ENCODE data around the gene STON1. TPM values are rescaled to one million over a fixed set of nuclear protein-coding genes. Genes with fewer than 3 reads are reported as not detected.

Gene STON1, protein sequence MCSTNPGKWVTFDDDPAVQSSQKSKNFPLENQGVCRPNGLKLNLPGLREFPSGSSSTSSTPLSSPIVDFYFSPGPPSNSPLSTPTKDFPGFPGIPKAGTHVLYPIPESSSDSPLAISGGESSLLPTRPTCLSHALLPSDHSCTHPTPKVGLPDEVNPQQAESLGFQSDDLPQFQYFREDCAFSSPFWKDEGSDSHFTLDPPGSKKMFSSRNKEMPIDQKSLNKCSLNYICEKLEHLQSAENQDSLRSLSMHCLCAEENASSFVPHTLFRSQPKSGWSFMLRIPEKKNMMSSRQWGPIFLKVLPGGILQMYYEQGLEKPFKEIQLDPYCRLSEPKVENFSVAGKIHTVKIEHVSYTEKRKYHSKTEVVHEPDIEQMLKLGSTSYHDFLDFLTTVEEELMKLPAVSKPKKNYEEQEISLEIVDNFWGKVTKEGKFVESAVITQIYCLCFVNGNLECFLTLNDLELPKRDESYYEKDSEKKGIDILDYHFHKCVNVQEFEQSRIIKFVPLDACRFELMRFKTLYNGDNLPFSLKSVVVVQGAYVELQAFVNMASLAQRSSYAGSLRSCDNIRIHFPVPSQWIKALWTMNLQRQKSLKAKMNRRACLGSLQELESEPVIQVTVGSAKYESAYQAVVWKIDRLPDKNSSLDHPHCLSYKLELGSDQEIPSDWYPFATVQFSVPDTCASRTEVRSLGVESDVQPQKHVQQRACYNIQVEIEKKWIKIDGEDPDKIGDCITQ
- total RNA-seq, result 0.93 and 1.3 TPM in 2 replicates

DNA sequence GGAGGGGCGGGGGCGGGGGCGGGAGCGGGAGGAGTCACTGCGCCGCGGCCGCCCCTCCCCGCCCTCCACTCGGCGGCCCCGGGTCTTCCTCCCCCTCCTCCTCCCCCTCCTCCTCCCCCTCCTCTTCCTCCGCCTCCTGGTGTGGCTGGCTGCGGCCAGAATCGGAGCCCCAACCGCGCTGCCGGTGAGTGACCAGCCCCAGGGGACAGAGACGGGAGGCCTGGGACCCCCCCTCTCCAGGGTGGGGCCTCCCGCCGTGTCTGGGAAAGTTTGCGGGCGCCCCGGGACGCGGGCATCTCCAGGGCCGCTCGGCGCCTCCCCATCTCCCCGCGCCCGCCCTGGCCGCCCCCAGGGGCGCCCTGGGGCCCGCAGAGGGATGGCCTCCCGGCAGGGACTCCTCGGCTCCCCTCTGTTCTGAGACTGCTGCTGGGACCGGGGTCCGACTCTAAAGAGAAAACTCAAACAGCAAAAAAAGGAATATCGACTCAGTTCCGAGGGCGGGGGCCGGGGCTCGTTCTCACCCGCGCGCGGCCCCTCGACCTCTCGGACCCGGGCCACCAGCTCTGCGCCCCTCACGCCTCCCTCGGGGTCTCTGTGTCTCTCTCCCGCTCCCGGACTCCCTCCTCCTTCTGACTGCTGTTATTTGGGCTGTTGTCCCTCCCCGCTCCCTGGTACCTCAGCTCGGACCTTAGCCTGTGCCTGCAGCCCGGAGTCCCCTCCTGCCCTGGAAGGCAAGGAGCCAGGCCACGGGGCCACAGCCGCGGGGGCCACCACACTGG is at the start of gene STON1:
STON1 (plus strand) TSS at position 122 of the 779 bp plus-strand sequence. CDS start 50,480 bp downstream, outside the sequence.
- intact Hi-C loops (cut with micrococcal nuclease), result no loop called here
- H3K9me3 Mint-ChIP-seq, result no peaks in the 10 kb centered on the region
- peaks cover 15% of the 10 kb centered on the region for H3K4me1 Mint-ChIP-seq
- peak within 1 kb of the TSS; percentile 93 for H3K4me3 Mint-ChIP-seq
- peaks cover 6% of the 10 kb centered on the region for H3K27me3 Mint-ChIP-seq
- peak within 1 kb of the TSS; percentile 83 for H3K27ac Mint-ChIP-seq
- peaks cover 7% of the 10 kb centered on the region for H3K36me3 Mint-ChIP-seq (ENCODE audit: low read depth)
- DNase-seq, result peak; percentile 76

DNA sequence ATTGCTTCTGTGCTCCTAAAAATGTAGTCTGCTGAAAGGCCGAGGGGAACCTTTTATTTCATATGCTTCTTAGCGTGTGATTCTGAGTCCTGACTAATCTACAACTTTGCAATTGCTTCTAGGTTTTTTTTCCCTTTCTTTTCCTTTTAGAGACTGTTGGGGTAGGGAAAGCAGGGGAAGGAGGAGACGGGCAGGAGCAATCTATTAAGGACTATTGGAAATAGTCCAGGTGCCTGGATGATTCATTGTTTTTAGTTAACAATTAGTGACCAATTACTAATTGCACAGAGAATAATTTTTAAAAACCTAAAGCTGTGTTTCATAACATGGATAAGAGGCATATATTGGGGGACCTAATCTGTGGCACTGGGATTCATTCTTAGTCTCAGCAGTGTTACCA is 49.4 kb upstream of the STON1 start:
- Mint-ChIP-seq H3K9me3 (no peaks in the 10 kb centered on the region), H3K27ac (no peak overlapping the region), H3K36me3 (ENCODE audit: low read depth) (peaks cover 50% of the 10 kb centered on the region), H3K4me3 (no peak overlapping the region), H3K4me1 (no peaks in the 10 kb centered on the region), H3K27me3 (no peaks in the 10 kb centered on the region)
- no peak for DNase-seq
- intact Hi-C loops (cut with micrococcal nuclease), result no loop called here

DNA sequence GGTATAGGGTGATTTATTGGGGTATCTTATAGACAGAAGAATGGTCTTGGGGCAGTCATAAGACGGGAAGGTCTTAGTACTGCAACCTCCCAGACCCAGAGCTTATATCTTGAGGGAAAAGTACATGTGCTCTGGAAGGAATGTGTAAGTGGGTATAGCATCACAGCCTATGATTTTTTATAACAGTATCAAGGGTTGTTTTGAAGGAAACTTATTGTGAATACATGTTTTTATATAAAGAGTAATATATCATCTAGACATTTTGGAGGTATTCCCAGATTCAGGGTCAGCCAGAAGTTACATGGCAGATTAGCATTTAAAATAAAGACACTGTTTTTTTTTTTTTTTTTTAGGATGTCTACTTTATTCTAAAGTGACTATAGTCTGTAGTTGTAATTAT is 47.6 kb upstream of the STON1 start:
- no peaks in the 10 kb centered on the region for H3K4me1 Mint-ChIP-seq
- no peaks in the 10 kb centered on the region for H3K9me3 Mint-ChIP-seq
- H3K27ac Mint-ChIP-seq, result no peak overlapping the region
- H3K4me3 Mint-ChIP-seq, result no peak overlapping the region
- DNase-seq, result no peak
- peaks cover 54% of the 10 kb centered on the region for H3K36me3 Mint-ChIP-seq (ENCODE audit: low read depth)
- H3K27me3 Mint-ChIP-seq, result no peaks in the 10 kb centered on the region
- intact Hi-C loops (cut with micrococcal nuclease), result no loop called here

DNA sequence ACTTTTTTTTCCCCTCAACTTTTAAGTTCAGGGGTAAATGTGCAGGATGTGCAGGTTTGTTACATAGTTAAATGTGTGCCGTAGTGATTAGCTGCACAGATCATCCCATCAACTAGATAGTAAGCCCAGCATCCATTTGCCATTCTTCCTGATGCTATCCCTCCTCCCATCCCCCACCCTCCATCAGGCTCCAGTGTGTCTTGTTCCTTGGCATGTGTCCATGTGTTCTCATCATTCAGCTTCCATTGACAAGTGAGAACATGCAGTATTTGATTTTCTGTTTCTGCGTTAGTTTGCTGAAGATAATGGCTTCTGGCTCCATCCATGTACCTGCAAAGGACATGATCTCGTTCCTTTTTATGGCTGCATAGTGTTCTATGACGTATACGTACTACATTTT is 47.2 kb upstream of the STON1 start:
- Mint-ChIP-seq H3K4me1 (no peaks in the 10 kb centered on the region), H3K9me3 (no peaks in the 10 kb centered on the region), H3K27ac (no peak overlapping the region), H3K27me3 (no peaks in the 10 kb centered on the region), H3K36me3 (ENCODE audit: low read depth) (peaks cover 50% of the 10 kb centered on the region), H3K4me3 (no peak overlapping the region)
- intact Hi-C loops (cut with micrococcal nuclease), result no loop called here
- DNase-seq, result peak; percentile 30

DNA sequence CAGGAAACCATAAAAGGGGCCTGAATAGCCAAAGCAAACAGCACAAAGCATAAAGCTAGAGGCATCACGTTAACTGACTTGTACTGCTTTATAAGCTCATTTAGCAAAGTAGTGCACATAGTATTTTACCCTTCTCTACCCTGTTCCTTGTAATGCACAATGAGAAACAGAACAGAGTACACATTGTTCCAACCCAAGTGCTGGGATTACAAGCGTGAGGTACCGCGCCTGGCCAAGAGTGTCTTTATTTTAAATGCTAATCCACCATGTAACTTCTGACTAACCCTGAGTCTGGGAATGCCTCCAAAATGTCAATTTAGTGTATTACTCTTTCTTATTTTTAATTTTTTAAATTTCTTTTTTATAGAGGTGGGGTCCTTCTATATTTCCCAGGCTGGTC is 46.4 kb upstream of the STON1 start:
- Mint-ChIP-seq H3K27ac (no peak overlapping the region), H3K9me3 (no peaks in the 10 kb centered on the region), H3K4me1 (no peaks in the 10 kb centered on the region), H3K4me3 (no peak overlapping the region), H3K36me3 (ENCODE audit: low read depth) (peaks cover 48% of the 10 kb centered on the region), H3K27me3 (no peaks in the 10 kb centered on the region)
- intact Hi-C loops (cut with micrococcal nuclease), result no loop called here
- no peak for DNase-seq

DNA sequence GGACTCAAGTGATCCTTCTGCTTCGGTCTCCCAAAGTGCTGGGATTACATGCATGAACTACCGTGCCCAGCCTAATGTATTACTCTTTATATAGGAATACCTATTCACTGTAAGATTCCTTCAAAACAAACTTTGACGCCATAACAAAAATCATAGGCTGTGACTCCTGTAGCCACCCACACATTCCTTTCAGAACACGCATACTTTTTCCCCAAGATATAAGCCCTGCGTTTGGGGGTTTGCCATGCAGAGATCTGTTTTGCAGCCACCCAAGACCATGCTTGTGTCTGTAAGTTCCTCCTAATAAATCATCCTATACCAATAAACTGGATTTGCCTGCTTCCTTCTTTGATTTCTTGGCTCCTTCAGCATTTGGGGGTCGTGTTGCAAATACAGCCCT is 46.0 kb upstream of the STON1 start:
- intact Hi-C loops (cut with micrococcal nuclease), result no loop called here
- Mint-ChIP-seq H3K27me3 (no peaks in the 10 kb centered on the region), H3K36me3 (ENCODE audit: low read depth) (peaks cover 45% of the 10 kb centered on the region), H3K4me1 (no peaks in the 10 kb centered on the region), H3K4me3 (no peak overlapping the region), H3K27ac (no peak overlapping the region), H3K9me3 (no peaks in the 10 kb centered on the region)
- DNase-seq, result peak; percentile 34

DNA sequence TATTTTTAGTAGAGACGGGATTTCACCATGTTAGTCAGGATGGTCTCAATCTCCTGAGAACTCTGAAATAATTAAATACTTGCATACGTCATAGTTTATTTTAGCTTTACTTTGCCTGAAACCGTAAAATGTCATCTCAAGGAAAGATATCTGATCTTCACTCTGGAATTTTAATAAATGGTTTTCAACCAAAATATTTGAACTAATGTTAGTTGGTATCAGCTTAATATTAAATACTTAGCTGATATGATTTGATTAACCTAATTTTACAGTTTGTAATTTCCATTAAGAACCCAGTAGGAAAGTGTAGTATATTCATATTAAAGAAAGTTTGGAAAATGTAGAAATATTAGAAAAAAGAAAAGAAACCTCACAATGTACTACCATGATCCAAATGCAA is 41.4 kb upstream of the STON1 start:
- H3K36me3 Mint-ChIP-seq (ENCODE audit: low read depth), result peaks cover 31% of the 10 kb centered on the region
- H3K4me3 Mint-ChIP-seq, result no peak overlapping the region
- H3K27me3 Mint-ChIP-seq, result no peaks in the 10 kb centered on the region
- no peaks in the 10 kb centered on the region for H3K9me3 Mint-ChIP-seq
- H3K27ac Mint-ChIP-seq, result no peak overlapping the region
- H3K4me1 Mint-ChIP-seq, result no peaks in the 10 kb centered on the region
- intact Hi-C loops (cut with micrococcal nuclease), result no loop called here
- DNase-seq, result no peak

DNA sequence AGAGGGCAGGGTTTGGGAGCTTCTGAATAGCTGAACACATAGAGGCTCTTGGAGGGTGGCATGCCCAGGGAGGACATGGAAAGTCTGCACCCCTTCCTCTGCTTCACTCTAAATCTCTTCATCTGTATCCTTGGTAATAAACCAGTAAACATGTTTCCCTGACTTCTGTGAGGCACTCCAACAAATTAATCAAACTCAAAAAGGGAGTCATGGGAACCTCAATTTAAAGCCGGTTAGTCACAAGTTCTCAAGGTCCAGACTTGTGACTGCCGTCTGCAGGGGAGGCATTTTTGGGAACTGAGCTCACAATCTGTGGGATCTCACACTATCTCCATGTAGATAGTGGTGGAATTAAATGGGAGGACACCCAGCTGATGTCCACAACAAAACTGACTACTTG is 33.1 kb upstream of the STON1 start:
- Mint-ChIP-seq H3K9me3 (no peaks in the 10 kb centered on the region), H3K27me3 (no peaks in the 10 kb centered on the region), H3K4me3 (no peak overlapping the region), H3K36me3 (ENCODE audit: low read depth) (peaks cover 43% of the 10 kb centered on the region), H3K4me1 (no peaks in the 10 kb centered on the region), H3K27ac (no peak overlapping the region)
- intact Hi-C loops (cut with micrococcal nuclease), result no loop called here
- no peak for DNase-seq

DNA sequence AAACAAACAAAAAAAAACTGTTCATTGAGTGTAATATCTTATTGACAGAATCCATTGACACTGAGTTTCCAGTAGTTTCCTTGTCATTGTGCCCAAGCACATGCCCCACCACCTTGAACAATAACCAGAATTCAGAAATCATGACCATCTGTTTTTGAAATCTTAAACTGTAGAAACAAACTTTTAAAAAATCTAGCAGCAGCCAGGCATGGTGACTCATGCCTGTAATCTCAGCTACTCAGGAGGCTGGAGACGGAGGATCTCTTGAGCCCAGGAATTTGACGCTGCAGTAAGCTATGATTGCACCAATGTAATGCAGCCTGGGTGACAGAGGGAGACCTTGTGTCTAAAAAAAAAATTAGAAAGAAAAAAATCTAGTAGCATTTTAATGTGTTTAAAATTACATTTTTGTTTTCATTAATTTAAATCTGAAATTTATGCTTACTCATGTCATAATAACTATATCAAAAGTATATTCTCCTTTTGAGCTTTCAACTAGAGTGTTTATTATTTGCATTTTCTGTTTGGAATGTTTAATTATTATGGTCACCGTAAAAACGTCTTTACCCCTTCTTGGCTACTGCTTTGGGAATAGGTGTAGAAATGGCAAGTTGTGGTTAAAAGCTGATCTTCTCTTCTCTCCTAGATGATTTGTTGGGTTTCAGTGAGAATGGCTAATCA is 25.2 kb upstream of the STON1 start:
- H3K27ac Mint-ChIP-seq, result no peak overlapping the region
- H3K4me1 Mint-ChIP-seq, result peaks cover 13% of the 10 kb centered on the region
- DNase-seq, result no peak
- H3K9me3 Mint-ChIP-seq, result no peaks in the 10 kb centered on the region
- H3K36me3 Mint-ChIP-seq (ENCODE audit: low read depth), result peaks cover 37% of the 10 kb centered on the region
- no peak overlapping the region for H3K4me3 Mint-ChIP-seq
- no peaks in the 10 kb centered on the region for H3K27me3 Mint-ChIP-seq
- intact Hi-C loops (cut with micrococcal nuclease), result no loop called here

DNA sequence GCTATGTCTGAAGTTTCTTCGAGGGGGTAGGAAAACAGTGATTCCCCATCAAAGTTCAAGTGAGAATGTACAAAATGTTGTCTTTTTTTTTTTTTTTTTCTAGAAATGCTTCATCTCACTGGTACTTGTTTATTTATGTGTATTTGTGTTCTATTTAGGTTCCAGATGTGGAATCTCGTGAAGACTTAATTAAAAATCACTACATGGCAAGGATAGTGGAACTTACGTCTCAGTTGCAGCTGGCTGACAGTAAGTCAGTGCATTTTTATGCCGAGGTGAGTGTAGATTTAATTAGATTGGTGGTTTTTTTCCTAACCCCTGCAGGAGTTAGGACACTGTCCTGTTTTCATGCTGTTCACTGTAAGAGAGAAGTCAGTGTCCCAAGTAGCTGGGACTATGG is 22.8 kb upstream of the STON1 start:
- peaks cover 37% of the 10 kb centered on the region for H3K36me3 Mint-ChIP-seq (ENCODE audit: low read depth)
- no peaks in the 10 kb centered on the region for H3K9me3 Mint-ChIP-seq
- no peak overlapping the region for H3K27ac Mint-ChIP-seq

DNA sequence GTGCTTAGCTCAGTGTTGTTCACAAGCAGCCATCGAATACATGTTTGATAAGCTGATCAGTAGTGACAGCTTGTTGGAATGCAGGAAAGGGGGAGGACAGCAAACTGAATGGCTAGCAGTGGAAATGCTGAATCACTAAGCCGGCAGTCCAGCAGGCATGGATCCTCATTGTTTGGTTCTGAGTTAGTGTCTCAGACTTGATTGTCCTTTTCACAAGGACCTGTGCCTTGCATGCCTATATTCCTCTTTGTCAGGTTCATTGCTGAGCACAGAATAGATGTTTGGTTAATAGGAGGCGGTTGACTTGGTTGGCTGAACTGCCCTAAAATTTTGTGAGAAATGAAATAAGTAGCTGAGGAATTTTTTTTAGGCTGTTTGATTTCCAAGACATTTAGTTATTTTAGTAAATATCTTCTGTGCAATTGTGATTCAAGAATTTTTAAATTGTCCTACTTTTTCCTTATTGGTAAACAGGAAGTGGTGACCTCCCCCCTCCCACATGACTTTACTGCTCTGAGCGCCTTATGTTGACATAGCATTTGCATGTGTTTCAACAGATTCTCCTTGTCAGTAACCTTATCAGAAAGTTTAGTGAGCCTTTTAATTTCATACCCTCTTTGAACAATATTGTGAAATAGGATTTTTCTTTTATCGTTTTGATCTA is 21.4 kb upstream of the STON1 start:
- DNase-seq, result no peak
- peaks cover 46% of the 10 kb centered on the region for H3K36me3 Mint-ChIP-seq (ENCODE audit: low read depth)
- peaks cover 15% of the 10 kb centered on the region for H3K4me1 Mint-ChIP-seq
- no peaks in the 10 kb centered on the region for H3K27me3 Mint-ChIP-seq
- H3K27ac Mint-ChIP-seq, result peak overlapping the region; percentile 74
- no peak overlapping the region for H3K4me3 Mint-ChIP-seq
- H3K9me3 Mint-ChIP-seq, result no peaks in the 10 kb centered on the region
- intact Hi-C loops (cut with micrococcal nuclease), result no loop called here

More for the DNA sequence above, 22.8 kb upstream of the STON1 start:
- peaks cover 15% of the 10 kb centered on the region for H3K4me1 Mint-ChIP-seq
- no peak overlapping the region for H3K4me3 Mint-ChIP-seq
- no peak for DNase-seq
- intact Hi-C loops (cut with micrococcal nuclease), result no loop called here
- no peaks in the 10 kb centered on the region for H3K27me3 Mint-ChIP-seq

DNA sequence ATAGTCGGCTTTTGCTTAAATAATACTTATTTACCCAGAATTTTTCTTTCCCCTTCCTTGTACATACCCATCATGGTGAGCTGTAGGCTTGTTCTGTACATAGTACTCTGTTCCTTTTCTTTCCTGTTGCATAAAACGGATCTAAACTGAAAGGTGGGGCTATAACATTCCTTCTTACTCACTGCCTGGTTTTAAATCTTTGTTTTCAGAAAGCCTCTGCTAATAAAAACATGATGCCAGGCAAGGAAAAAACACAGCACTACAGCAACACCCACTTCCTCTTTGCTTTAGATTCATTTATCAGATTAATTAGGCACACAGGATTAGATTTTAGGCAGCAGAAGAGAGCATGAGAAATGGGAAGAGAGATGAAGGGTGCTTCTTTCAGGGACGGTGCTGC is 19.6 kb upstream of the STON1 start:
- peaks cover 49% of the 10 kb centered on the region for H3K36me3 Mint-ChIP-seq (ENCODE audit: low read depth)
- H3K27me3 Mint-ChIP-seq, result no peaks in the 10 kb centered on the region
- H3K9me3 Mint-ChIP-seq, result no peaks in the 10 kb centered on the region
- no peak overlapping the region for H3K27ac Mint-ChIP-seq
- intact Hi-C loops (cut with micrococcal nuclease), result no loop called here
- no peak for DNase-seq
- no peak overlapping the region for H3K4me3 Mint-ChIP-seq
- H3K4me1 Mint-ChIP-seq, result peaks cover 15% of the 10 kb centered on the region

DNA sequence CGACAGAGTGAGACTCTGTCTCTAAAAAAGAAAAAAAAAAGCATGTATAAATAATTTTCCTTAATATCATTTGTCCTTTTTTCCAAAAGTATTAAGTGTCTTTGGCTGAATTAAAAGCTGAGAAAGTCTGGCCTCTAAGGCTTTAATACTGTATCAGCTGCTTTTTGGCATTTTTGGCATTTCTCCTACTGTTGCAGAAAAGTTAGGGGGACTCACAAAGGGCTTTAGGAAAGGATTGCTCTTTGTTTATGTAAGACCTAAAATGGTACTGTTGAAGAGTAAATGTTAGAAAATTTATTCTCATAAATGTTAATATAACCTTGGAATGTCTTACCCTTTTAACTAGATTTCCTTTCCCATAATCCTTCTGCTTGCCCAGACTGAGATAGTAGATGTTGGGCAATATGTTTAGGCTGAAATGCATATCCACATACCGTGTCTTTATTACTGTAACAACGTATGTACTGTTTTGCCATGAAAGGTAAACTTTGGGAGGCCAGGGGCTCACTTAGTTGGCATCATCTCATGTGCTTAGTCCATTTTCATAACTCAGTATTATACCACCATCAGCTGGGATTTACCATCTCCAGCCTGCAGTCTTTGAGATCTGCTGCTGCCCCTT is 18.0 kb upstream of the STON1 start:
- intact Hi-C loops (cut with micrococcal nuclease), result no loop called here
- Mint-ChIP-seq H3K27ac (no peak overlapping the region), H3K4me1 (peaks cover 15% of the 10 kb centered on the region), H3K9me3 (no peaks in the 10 kb centered on the region), H3K27me3 (no peaks in the 10 kb centered on the region), H3K4me3 (no peak overlapping the region), H3K36me3 (ENCODE audit: low read depth) (peaks cover 50% of the 10 kb centered on the region)
- DNase-seq, result no peak
